Fibroblast of lung (primary cell): ENCODE measurements around the gene ZW10.

Experiments used
- CTCF ChIP-seq, 2 donors: IDR thresholded peaks in 1 of 2; conservative IDR thresholded peaks in 1 of 2; 1 replicate in 1 of 2; 2 replicates in 1 of 2; pipeline ENCODE4 v1.5.1; 2011 to 2012; ENCODE audit warnings: low read length in 2 of 2, control low read depth in 1 of 2, inconsistent platforms in 1 of 2, low read depth in 1 of 2, mild to moderate bottlenecking in 1 of 2
- EZH2 ChIP-seq: IDR thresholded peaks from 2 replicates; pipeline ENCODE4 v1.5.1; 2012; ENCODE audit warnings: low read length, control low read depth, mild to moderate bottlenecking; ENCODE audit errors: missing control alignments

DNA sequence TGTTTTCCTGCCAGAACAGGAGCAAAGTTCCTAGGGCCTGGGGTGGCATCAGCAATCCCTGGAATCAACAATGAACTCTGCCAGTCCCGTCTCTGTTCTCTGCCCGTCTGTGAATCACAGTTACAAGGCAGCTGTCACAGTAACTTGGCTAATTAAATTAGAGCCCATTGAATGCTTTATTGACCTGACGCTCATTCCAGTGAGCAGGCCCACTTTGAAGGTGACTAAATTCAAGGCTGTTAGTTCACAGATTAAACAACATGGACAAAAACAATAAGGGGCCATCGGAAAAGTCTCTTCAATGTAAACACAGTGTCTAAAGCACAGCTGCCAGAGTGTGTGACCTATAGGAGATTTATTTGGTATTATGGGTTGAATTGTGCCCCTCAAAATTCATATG is 49.7 kb downstream of the ZW10 start:
- TF ChIP-seq EZH2 (no peak), CTCF (conservative IDR thresholded peaks at IDR 0.05 in 1 of 2, IDR thresholded peaks at IDR 0.05 in 1 of 2; ENCODE audit: low read depth in 1 of 2, low read length in 2 of 2) (no peak)
